Left ventricle myocardium inferior (tissue), 1 donor: Measurements from ENCODE around the gene FHL2. TPM values are rescaled to one million over a fixed set of nuclear protein-coding genes. Genes with fewer than 3 reads are reported as not detected.

Experiments used
- DNase-seq: peaks from one replicate; pipeline ENCODE4 v3.0.0-alpha.2; 2020
- H3K27ac ChIP-seq: fragments of 200-600 bp; replicated peaks from 2 replicates; pipeline ENCODE4 v1.8.0; 2021
- H3K27me3 ChIP-seq: fragments of 200-600 bp; 2 replicates; pipeline ENCODE4 v1.8.0; 2021; ENCODE audit warnings: low read depth
- H3K36me3 ChIP-seq: fragments of 200-600 bp; 2 replicates; pipeline ENCODE4 v1.8.0; 2021
- H3K4me1 ChIP-seq: fragments of 200-600 bp; 2 replicates; pipeline ENCODE4 v1.8.0; 2021
- H3K4me3 ChIP-seq: fragments of 200-600 bp; 2 replicates; pipeline ENCODE4 v1.8.0; 2021; ENCODE audit warnings: mild to moderate bottlenecking, moderate library complexity
- H3K9me3 ChIP-seq: fragments of 200-600 bp; replicated peaks from 2 replicates; pipeline ENCODE4 v1.8.0; 2021
- intact Hi-C: fragments of 100-400 bp; cut with micrococcal nuclease; formaldehyde crosslinking; loops from one replicate; pipeline ENCODE4 v1.11.0; 2022
- total RNA-seq: library from RNA; stranded (reverse); fragmentation: NEBNext Ultra II Directional; extraction: Animal tissue kit (Norgen Biotek cat#: 25700); gene quantifications from one replicate; pipeline ENCODE4 v1.2.1, GENCODE V29; 2021
- TF ChIP-seq, protein P1 (sequence below): fragments of 200-600 bp; IDR thresholded peaks from 2 replicates; pipeline ENCODE4 v1.8.0; 2021; ENCODE audit warnings: antibody characterized with exemption, mild to moderate bottlenecking, borderline replicate concordance
- donor health status: DM: no; HTN: yes; CAD: no; lungs with severe emphysema.

FHL2 gene
- total RNA-seq, 1 donor from 2014 or later, result 2,742 TPM

- peaks cover 26% of the 10 kb centered on the region for H3K4me1 ChIP-seq
- peak overlapping the region; percentile 94 for H3K27ac ChIP-seq
- H3K27me3 ChIP-seq, result peaks cover 5% of the 10 kb centered on the region
- H3K36me3 ChIP-seq, result peaks cover 16% of the 10 kb centered on the region
- intact Hi-C loops, result loop anchor here (10.0 kb wide), 1 partner anchor 57 kb away; no protein-coding TSS in a partner anchor
- peak overlapping the region; percentile 66 for H3K4me3 ChIP-seq
- TF ChIP-seq, protein P1, sequence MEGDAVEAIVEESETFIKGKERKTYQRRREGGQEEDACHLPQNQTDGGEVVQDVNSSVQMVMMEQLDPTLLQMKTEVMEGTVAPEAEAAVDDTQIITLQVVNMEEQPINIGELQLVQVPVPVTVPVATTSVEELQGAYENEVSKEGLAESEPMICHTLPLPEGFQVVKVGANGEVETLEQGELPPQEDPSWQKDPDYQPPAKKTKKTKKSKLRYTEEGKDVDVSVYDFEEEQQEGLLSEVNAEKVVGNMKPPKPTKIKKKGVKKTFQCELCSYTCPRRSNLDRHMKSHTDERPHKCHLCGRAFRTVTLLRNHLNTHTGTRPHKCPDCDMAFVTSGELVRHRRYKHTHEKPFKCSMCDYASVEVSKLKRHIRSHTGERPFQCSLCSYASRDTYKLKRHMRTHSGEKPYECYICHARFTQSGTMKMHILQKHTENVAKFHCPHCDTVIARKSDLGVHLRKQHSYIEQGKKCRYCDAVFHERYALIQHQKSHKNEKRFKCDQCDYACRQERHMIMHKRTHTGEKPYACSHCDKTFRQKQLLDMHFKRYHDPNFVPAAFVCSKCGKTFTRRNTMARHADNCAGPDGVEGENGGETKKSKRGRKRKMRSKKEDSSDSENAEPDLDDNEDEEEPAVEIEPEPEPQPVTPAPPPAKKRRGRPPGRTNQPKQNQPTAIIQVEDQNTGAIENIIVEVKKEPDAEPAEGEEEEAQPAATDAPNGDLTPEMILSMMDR, result no peak
- H3K9me3 ChIP-seq, result no peaks in the 10 kb centered on the region
- DNase-seq, result no peak
Measured at GRCh38 chr2:105437708-105438103, 38.9 kb upstream of the FHL2 start.

DNA sequence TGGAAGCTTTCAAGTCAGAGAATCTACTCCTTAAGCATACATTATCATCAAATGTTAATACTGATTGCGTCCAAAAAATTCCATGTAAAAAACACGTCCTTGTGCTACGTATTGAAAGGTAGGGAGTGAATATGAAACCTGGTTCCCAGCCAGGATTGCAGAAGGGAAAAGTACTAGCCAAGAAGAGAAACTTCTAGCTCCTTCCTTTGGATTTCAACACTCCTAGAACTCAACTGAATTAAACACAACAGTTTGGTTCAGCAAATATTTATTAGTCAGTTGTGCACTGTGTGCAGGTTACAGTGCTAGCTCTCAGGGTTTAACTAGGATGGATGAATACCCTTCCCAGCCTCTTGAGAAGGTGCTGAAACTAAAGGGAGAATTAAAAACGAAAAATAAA lies 33.9 kb upstream of the FHL2 start:
- H3K27ac ChIP-seq, result peak overlapping the region; percentile 94
- peaks cover 57% of the 10 kb centered on the region for H3K4me1 ChIP-seq
- H3K36me3 ChIP-seq, result peaks cover 16% of the 10 kb centered on the region
- no peaks in the 10 kb centered on the region for H3K9me3 ChIP-seq
- no peak for DNase-seq
- H3K27me3 ChIP-seq, result no peaks in the 10 kb centered on the region
- intact Hi-C loops, result loop anchor here (10.0 kb wide), 1 partner anchor 62 kb away; no protein-coding TSS in a partner anchor
- peak overlapping the region; percentile 66 for H3K4me3 ChIP-seq
- TF ChIP-seq, protein P1, result no peak

- peaks cover 64% of the 10 kb centered on the region for H3K4me1 ChIP-seq
- H3K27me3 ChIP-seq, result no peaks in the 10 kb centered on the region
- H3K4me3 ChIP-seq, result peak overlapping the region; percentile 66
- TF ChIP-seq, protein P1, result no peak
- no peak for DNase-seq
- no peaks in the 10 kb centered on the region for H3K9me3 ChIP-seq
- intact Hi-C loops, result loop anchor here (10.0 kb wide), 1 partner anchor 63 kb away; no protein-coding TSS in a partner anchor
- peak overlapping the region; percentile 94 for H3K27ac ChIP-seq
- peaks cover 16% of the 10 kb centered on the region for H3K36me3 ChIP-seq
Measured at GRCh38 chr2:105432044-105432399, 33.2 kb upstream of the FHL2 start.

DNA sequence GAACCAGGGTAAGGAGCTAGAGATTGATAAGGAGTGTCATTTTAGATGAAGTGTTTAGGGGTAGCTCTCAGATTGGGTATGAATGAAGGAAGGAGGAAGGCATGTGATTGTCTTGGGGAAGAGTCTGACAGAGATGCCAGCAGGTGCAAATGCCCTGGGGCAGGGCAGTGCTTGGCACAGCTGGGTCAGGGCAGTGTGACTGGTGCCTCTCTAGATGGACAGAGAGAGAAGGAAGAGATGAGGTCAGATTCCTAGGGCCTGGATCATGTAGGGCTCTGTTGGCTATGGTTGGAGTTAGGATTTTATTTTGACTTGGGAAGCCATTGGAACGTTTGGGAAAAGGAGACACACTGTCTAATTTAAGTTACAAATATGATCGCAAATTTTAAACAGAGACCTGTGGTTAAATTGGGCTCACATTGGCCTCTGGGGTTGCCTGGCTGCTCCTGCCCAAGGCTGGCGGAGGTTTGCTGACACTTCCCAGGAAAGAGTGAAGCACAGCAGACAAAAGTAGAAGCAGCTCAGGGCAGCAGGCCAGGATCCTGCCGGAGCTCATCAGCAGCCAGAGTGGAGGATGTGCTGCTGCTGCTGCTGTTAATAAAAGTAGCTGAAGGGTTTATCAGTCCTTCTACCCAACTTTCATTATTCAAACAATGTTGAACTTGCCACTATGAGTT lies 32.7 kb upstream of the FHL2 start:
- Histone ChIP-seq H3K4me1 (peaks cover 69% of the 10 kb centered on the region), H3K27me3 (no peaks in the 10 kb centered on the region), H3K27ac (peak overlapping the region; percentile 94), H3K9me3 (no peaks in the 10 kb centered on the region), H3K4me3 (peak overlapping the region; percentile 66), H3K36me3 (peaks cover 16% of the 10 kb centered on the region)
- TF ChIP-seq, protein P1, result no peak
- intact Hi-C loops, result loop anchor here (10.0 kb wide), 1 partner anchor 63 kb away; no protein-coding TSS in a partner anchor
- DNase-seq, result peak; percentile 77

- Histone ChIP-seq H3K36me3 (no peaks in the 10 kb centered on the region), H3K27ac (peak overlapping the region; percentile 94), H3K4me3 (peak overlapping the region; percentile 30), H3K27me3 (no peaks in the 10 kb centered on the region), H3K4me1 (peaks cover 71% of the 10 kb centered on the region), H3K9me3 (no peaks in the 10 kb centered on the region)
- intact Hi-C loops, result no loop called here
- DNase-seq, result no peak
- TF ChIP-seq, protein P1, result no peak
Measured at GRCh38 chr2:105428387-105429018, 29.7 kb upstream of the FHL2 start.
